Testis (tissue), 2 donors: ENCODE measurements around the gene MRPL28.

Experiments used
- POLR2A ChIP-seq: fragments of 450-650 bp; IDR thresholded peaks from one replicate; pipeline ENCODE4 v1.6.1; 2017; ENCODE audit warnings: antibody characterized with exemption, mild to moderate bottlenecking, moderate library complexity
- TF ChIP-seq, protein P1 (sequence below), 3 experiments: fragments of 450-650 bp in 2 of 3; fragments of 200-600 bp in 1 of 3; sonication (generic) in 1 of 3; IDR thresholded peaks; one replicate each; pipeline ENCODE4 v1.5.1; 2016 to 2019; ENCODE audit warnings: antibody characterized with exemption in 3 of 3, mild to moderate bottlenecking in 2 of 3, moderate library complexity in 1 of 3

DNA sequence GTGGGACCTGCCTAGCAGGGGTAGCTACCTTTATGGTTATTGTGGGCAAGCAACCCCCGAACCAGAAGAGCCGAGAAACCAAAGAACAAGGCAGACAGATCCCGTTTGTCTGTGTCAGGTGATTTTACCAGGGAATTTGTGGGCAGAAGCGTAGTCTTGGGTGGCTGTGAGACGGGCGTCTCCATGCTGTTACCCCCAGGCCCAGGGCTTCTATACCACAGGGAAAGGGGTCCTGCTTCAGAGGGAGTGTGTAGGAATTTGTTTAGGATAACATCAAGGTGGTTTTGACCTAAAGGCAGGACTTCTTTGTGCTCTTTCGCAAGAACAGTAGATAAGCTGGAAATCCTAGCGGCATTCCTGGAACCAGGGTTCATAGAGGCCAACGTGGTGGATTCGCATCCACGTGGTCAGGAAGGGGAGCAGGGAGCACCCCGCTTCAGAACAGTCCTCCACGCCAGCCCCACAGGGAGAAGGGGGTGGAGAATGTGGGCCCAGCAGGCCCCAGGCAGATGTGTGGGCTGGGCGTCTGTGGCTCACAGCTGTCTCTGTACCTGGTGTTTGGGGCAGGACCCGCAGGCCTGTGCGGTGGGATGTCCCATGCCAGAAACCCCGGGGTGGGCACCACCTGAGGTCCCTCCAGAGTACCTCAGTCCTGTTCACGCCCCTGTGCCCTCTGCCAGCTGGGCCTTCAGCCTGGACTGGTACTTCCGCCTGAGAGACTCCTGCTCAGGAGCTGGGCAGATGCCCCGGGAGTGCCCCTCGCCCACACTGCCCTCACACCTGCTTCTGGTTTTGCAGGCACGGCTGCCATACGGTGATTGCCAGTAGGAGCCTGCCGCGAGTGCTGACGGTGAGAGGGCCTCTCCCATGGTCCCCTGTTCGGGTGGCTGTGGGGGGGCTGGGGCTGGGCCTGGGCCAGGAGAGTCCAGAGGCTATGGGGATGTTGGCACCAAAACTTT lies 35.5 kb upstream of the MRPL28 start:
- TF ChIP-seq POLR2A, result no peak
- TF ChIP-seq, protein P1, sequence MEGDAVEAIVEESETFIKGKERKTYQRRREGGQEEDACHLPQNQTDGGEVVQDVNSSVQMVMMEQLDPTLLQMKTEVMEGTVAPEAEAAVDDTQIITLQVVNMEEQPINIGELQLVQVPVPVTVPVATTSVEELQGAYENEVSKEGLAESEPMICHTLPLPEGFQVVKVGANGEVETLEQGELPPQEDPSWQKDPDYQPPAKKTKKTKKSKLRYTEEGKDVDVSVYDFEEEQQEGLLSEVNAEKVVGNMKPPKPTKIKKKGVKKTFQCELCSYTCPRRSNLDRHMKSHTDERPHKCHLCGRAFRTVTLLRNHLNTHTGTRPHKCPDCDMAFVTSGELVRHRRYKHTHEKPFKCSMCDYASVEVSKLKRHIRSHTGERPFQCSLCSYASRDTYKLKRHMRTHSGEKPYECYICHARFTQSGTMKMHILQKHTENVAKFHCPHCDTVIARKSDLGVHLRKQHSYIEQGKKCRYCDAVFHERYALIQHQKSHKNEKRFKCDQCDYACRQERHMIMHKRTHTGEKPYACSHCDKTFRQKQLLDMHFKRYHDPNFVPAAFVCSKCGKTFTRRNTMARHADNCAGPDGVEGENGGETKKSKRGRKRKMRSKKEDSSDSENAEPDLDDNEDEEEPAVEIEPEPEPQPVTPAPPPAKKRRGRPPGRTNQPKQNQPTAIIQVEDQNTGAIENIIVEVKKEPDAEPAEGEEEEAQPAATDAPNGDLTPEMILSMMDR (IDR thresholded peaks at IDR 0.05), result no peak
